Endothelial cell of umbilical vein (primary cell): ENCODE data around the gene LYG1. TPM values are rescaled to one million over a fixed set of nuclear protein-coding genes. Genes with fewer than 3 reads are reported as not detected.

Experiments
- BruUV-seq: library from RNA; stranded (reverse); fragments of 400-500 nt; replicated peaks from 2 replicates; lab custom pipeline; 2021; lab: Mats Ljungman, UMichigan
- CTCF ChIA-PET: fragments of 300-600, 350-600 bp; sonication (Branson Sonifier 250); formaldehyde crosslinking; loops from one replicate; lab custom pipeline; 2021; ENCODE audit warnings: antibody characterized with exemption, inconsistent platforms; lab: Charles Lee
- POLR2A ChIA-PET: fragments of 300-600, 350-600 bp; sonication (Branson Sonifier 250); formaldehyde crosslinking; loops from one replicate; lab custom pipeline; 2021; ENCODE audit warnings: antibody characterized with exemption, inconsistent platforms; lab: Charles Lee
- DNase-seq: peaks from one replicate; pipeline ENCODE4 v3.0.0-alpha.2; 2011; ENCODE audit warnings: low read depth, low spot score
- FAIRE-seq: peaks from 2 replicates; lab custom pipeline; 2011; peaks lifted over from hg19 to GRCh38; lab: Jason Lieb, UNC
- H2AFZ ChIP-seq: 2 replicates; pipeline ENCODE4 v1.6.0; 2012; ENCODE audit warnings: low read depth, low read length, control low read depth, inconsistent platforms
- H3K27ac ChIP-seq: 2 replicates; pipeline ENCODE4 v1.5.1; 2011; ENCODE audit warnings: low read depth, mild to moderate bottlenecking, control low read depth, low read length, moderate library complexity; ENCODE audit not compliant: insufficient read depth
- H3K27me3 ChIP-seq, 2 experiments: 2 replicates each; pipeline versions ENCODE4 v1.6.0 to v1.6.1; 2011; ENCODE audit warnings: low read length in 2 of 2, mixed read lengths in 1 of 2; ENCODE audit not compliant: control insufficient read depth in 2 of 2, insufficient read depth in 2 of 2
- H3K36me3 ChIP-seq, 2 experiments: 2 replicates in 1 of 2; 3 replicates in 1 of 2; pipeline ENCODE4 v1.5.1; 2011; ENCODE audit warnings: low read length in 2 of 2, mild to moderate bottlenecking in 1 of 2, moderate library complexity in 1 of 2; ENCODE audit not compliant: control insufficient read depth in 2 of 2, insufficient read depth in 2 of 2; ENCODE audit errors: extremely low read depth in 1 of 2
- H3K4me1 ChIP-seq: 3 replicates; pipeline ENCODE4 v1.5.1; 2011; ENCODE audit warnings: mild to moderate bottlenecking, low read length; ENCODE audit not compliant: control insufficient read depth, insufficient read depth; ENCODE audit errors: extremely low read depth
- H3K4me2 ChIP-seq: 2 replicates; pipeline ENCODE4 v1.6.1; 2011; ENCODE audit warnings: low read length, control low read depth, mixed read lengths; ENCODE audit not compliant: insufficient read depth
- H3K4me3 ChIP-seq, 3 experiments: fragments of 200-600 bp in 1 of 3; sonication (generic), shearing (Covaris generic) in 1 of 3; replicated peaks in 1 of 3; 2 replicates each; pipeline ENCODE4 v1.5.1; 2011 to 2016; ENCODE audit warnings: control low read depth in 3 of 3, low read length in 3 of 3, mild to moderate bottlenecking in 2 of 3, inconsistent platforms in 1 of 3, low read depth in 1 of 3, moderate library complexity in 1 of 3; ENCODE audit not compliant: insufficient read depth in 1 of 3
- H3K79me2 ChIP-seq: 2 replicates; pipeline ENCODE4 v1.6.0; 2012; ENCODE audit warnings: low read length, inconsistent platforms; ENCODE audit not compliant: control insufficient read depth, insufficient read depth
- H3K9ac ChIP-seq: replicated peaks from 2 replicates; pipeline ENCODE3; 2011; ENCODE audit warnings: low read length, control low read depth; ENCODE audit not compliant: insufficient read depth; ENCODE audit errors: extremely low read depth
- H3K9me1 ChIP-seq: replicated peaks from 3 replicates; pipeline ENCODE4 v1.6.0; 2011; ENCODE audit warnings: mild to moderate bottlenecking, low read length; ENCODE audit not compliant: control insufficient read depth, insufficient read depth; ENCODE audit errors: extremely low read depth
- H3K9me3 ChIP-seq: replicated peaks from 2 replicates; pipeline ENCODE4 v1.5.1; 2012; ENCODE audit warnings: low read length, inconsistent platforms; ENCODE audit not compliant: control insufficient read depth, insufficient read depth
- H4K20me1 ChIP-seq: replicated peaks from 2 replicates; pipeline ENCODE3; 2011; ENCODE audit warnings: mild to moderate bottlenecking, low read length; ENCODE audit not compliant: control insufficient read depth, insufficient read depth; ENCODE audit errors: extremely low read depth
- EZH2 ChIP-seq: IDR thresholded peaks from 2 replicates; pipeline ENCODE4 v1.6.1; 2012; ENCODE audit warnings: borderline replicate concordance, low read depth, mild to moderate bottlenecking, moderate library complexity, low read length, inconsistent platforms; ENCODE audit not compliant: severe bottlenecking
- FOS ChIP-seq: IDR thresholded peaks from 2 replicates; pipeline ENCODE4 v1.6.1; 2011; ENCODE audit warnings: mild to moderate bottlenecking, low read length, moderate library complexity, borderline replicate concordance; ENCODE audit not compliant: insufficient read depth
- GATA2 ChIP-seq: IDR thresholded peaks from 2 replicates; pipeline ENCODE4 v1.7.0; 2011; ENCODE audit warnings: low read depth, mild to moderate bottlenecking, moderate library complexity, mixed read lengths, low read length; ENCODE audit not compliant: insufficient read length, insufficient read depth
- JUN ChIP-seq: IDR thresholded peaks from 2 replicates; pipeline ENCODE4 v1.6.1; 2011; ENCODE audit warnings: borderline replicate concordance, low read depth; ENCODE audit not compliant: insufficient read length, insufficient read depth
- MYC ChIP-seq: IDR thresholded peaks from one replicate; pipeline ENCODE4 v1.6.1; 2011; ENCODE audit warnings: mild to moderate bottlenecking, low read depth, low read length
- POLR2A ChIP-seq: IDR thresholded peaks from 2 replicates; pipeline ENCODE4 v1.6.1; 2012; ENCODE audit warnings: low read depth, mild to moderate bottlenecking, control low read depth, low read length
- POLR2AphosphoS5 ChIP-seq: IDR thresholded peaks from 2 replicates; pipeline ENCODE4 v1.6.1; 2012; ENCODE audit warnings: low read depth, mild to moderate bottlenecking, control low read depth, low read length, moderate library complexity; ENCODE audit not compliant: insufficient read depth
- dilution Hi-C: fragments of 300-500 bp; cut with MboI; formaldehyde crosslinking; loops from one replicate; pipeline ENCODE4 v1.15.0; 2019; ENCODE audit warnings: low sequenced_read_pairs; ENCODE audit not compliant: extremely low pct_ligation_motif_present
- intact Hi-C: fragments of 100-400 bp; cut with micrococcal nuclease; formaldehyde crosslinking; loops from one replicate; pipeline ENCODE4 v1.10.0; 2022
- polyA plus RNA-seq, 4 experiments: library from polyadenylated mRNA; depleted of rRNA in 3 of 4; stranded (reverse) in 3 of 4; unstranded in 1 of 4; fragments of >200 nt; gene quantifications; 2 replicates each; pipeline versions ENCODE4 v1.2.1 to v1.2.3, GENCODE V29; 2011 to 2012; ENCODE audit warnings: missing spikeins in 1 of 4
- total RNA-seq: library from RNA; stranded (reverse); gene quantifications from 2 replicates; pipeline ENCODE4 v1.2.3, GENCODE V29; 2021
- TF ChIP-seq, protein P1 (sequence below): IDR thresholded peaks from 2 replicates; pipeline ENCODE4 v1.6.1; 2011; ENCODE audit not compliant: insufficient read depth, insufficient read length
- TF ChIP-seq, protein P2 (sequence below), 2 donors: IDR thresholded peaks; 1 replicate in 1 of 2; 2 replicates in 1 of 2; pipeline ENCODE4 v1.5.1; 2011; ENCODE audit warnings: low read length in 2 of 2, mild to moderate bottlenecking in 2 of 2, moderate library complexity in 2 of 2, control low read depth in 1 of 2, inconsistent platforms in 1 of 2, low read depth in 1 of 2; ENCODE audit not compliant: insufficient read depth in 1 of 2; ENCODE audit errors: extremely low read depth in 1 of 2

Gene LYG1
- total and polyA plus RNA-seq, 2 donors (not counting 3 experiments of a cell fraction or from before 2014, with no cell fraction given): 0.35 to 1.8 TPM

DNA sequence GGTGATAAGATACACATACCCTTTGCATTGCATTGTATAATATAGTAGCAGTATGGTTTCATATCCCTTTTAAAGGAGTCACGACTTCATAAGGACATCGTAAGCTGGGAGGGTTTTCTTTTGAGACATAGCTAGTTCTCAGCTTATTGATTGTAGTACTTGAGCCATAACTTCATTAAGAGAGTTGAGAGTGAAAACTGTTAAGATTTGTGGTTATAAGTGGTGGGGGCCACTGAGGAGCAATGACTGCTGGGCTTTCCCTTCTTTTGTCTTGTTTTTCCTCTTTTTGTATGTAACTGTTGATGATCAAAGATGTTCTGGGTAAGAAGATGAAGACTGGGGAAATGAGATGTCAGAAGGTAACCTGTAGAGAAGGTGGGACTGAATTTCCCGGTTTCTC is 47.2 kb upstream of the LYG1 start:
- Histone ChIP-seq H3K4me1 (no peaks in the 10 kb centered on the region), H3K9ac (no peak overlapping the region), H3K27ac (no peak overlapping the region), H2AFZ (no peak overlapping the region), H3K9me3 (no peaks in the 10 kb centered on the region), H4K20me1 (peaks cover 5% of the 10 kb centered on the region), H3K4me2 (no peak overlapping the region), H3K27me3 (no peaks in the 10 kb centered on the region), H3K79me2 (peaks cover 97% of the 10 kb centered on the region), H3K36me3 (no peaks in the 10 kb centered on the region), H3K9me1 (no peaks in the 10 kb centered on the region), H3K4me3 (no peak overlapping the region)
- ChIA-PET CTCF (interaction anchor here (1.0 to 1.8 kb wide), 2 partner anchors 9 to 11 kb away, joined by 3 to 9 read pairs; partner anchors contain the start of gene EIF5B), POLR2A (interaction anchor here (0.7 kb wide), 1 partner anchor 15 kb away, joined by 4 read pairs; no protein-coding TSS in a partner anchor)
- dilution Hi-C loops (no loop called here), intact Hi-C loops (no loop called here)
- FAIRE-seq: no peak
- DNase-seq: no peak
- TF ChIP-seq MYC (no peak), EZH2 (no peak), POLR2A (no peak), FOS (no peak), POLR2AphosphoS5 (no peak), JUN (no peak), GATA2 (no peak)
- TF ChIP-seq, protein P1, sequence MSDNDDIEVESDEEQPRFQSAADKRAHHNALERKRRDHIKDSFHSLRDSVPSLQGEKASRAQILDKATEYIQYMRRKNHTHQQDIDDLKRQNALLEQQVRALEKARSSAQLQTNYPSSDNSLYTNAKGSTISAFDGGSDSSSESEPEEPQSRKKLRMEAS: no peak
- TF ChIP-seq, protein P2, sequence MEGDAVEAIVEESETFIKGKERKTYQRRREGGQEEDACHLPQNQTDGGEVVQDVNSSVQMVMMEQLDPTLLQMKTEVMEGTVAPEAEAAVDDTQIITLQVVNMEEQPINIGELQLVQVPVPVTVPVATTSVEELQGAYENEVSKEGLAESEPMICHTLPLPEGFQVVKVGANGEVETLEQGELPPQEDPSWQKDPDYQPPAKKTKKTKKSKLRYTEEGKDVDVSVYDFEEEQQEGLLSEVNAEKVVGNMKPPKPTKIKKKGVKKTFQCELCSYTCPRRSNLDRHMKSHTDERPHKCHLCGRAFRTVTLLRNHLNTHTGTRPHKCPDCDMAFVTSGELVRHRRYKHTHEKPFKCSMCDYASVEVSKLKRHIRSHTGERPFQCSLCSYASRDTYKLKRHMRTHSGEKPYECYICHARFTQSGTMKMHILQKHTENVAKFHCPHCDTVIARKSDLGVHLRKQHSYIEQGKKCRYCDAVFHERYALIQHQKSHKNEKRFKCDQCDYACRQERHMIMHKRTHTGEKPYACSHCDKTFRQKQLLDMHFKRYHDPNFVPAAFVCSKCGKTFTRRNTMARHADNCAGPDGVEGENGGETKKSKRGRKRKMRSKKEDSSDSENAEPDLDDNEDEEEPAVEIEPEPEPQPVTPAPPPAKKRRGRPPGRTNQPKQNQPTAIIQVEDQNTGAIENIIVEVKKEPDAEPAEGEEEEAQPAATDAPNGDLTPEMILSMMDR (IDR thresholded peaks at IDR 0.05; ENCODE audit: extremely low read depth in 1 of 2, insufficient read depth in 1 of 2, low read depth in 1 of 2, low read length in 2 of 2): no peak
- BruUV-seq: no TSS peak
